CD4-positive, alpha-beta T cell (primary cell): ENCODE data around the gene GPC4. TPM values are rescaled to one million over a fixed set of nuclear protein-coding genes. Genes with fewer than 3 reads are reported as not detected.

Experiments used
- ATAC-seq: fragments of 200-7000 bp; cut with Tn5 transposase; one replicate; pipeline ENCODE4 v1.10.0; 2022; ENCODE audit warnings: mild to moderate bottlenecking; ENCODE audit not compliant: poor library complexity
- CTCF ChIA-PET: fragments of 350-600 bp; sonication (Branson Sonifier 250); formaldehyde crosslinking; loops from one replicate; lab custom pipeline; 2021; ENCODE audit warnings: antibody characterized with exemption, inconsistent platforms; lab: Charles Lee
- POLR2A ChIA-PET: fragments of 350-600 bp; sonication (Branson Sonifier 250); formaldehyde crosslinking; loops from one replicate; lab custom pipeline; 2021; ENCODE audit warnings: antibody characterized with exemption, inconsistent platforms; lab: Charles Lee
- DNase-seq, 14 experiments: peaks; one replicate each; pipeline ENCODE4 v3.0.0-alpha.2; 2013 to 2020; ENCODE audit warnings: mixed read lengths in 2 of 14
- H3K27ac ChIP-seq, 2 donors: one replicate each; pipeline versions ENCODE4 v1.5.1 to v1.7.0; 2013; ENCODE audit warnings: low read length in 2 of 2, low read depth in 1 of 2, mild to moderate bottlenecking in 1 of 2
- H3K27me3 ChIP-seq, 2 experiments: 1 replicate in 1 of 2; 2 replicates in 1 of 2; pipeline versions ENCODE4 v1.6.1 to v1.7.0; 2013; ENCODE audit warnings: low read length in 2 of 2, control low read depth in 1 of 2, mild to moderate bottlenecking in 1 of 2, moderate library complexity in 1 of 2; ENCODE audit not compliant: insufficient read depth in 2 of 2, control insufficient read depth in 1 of 2
- H3K36me3 ChIP-seq: one replicate; pipeline ENCODE4 v1.6.1; 2013; ENCODE audit warnings: low read length, control low read depth; ENCODE audit not compliant: insufficient read depth
- H3K4me1 ChIP-seq: one replicate; pipeline ENCODE4 v1.6.1; 2013; ENCODE audit warnings: low read length, control low read depth; ENCODE audit not compliant: insufficient read depth
- H3K4me3 ChIP-seq: one replicate; pipeline ENCODE4 v1.5.1; 2013; ENCODE audit warnings: mild to moderate bottlenecking, low read length, moderate library complexity
- H3K9me3 ChIP-seq, 2 experiments: 1 replicate in 1 of 2; 2 replicates in 1 of 2; pipeline versions ENCODE4 v1.6.1 to v1.7.0; 2013; ENCODE audit warnings: low read length in 2 of 2, mild to moderate bottlenecking in 2 of 2, control low read depth in 1 of 2, moderate library complexity in 1 of 2; ENCODE audit not compliant: control insufficient read depth in 1 of 2, insufficient read depth in 1 of 2
- H3K27ac Mint-ChIP-seq: one replicate; pipeline ENCODE4 v1.8.0; 2020; ENCODE audit warnings: mixed read lengths
- H3K27me3 Mint-ChIP-seq: one replicate; pipeline ENCODE4 v1.8.0; 2021; ENCODE audit warnings: mixed read lengths
- H3K36me3 Mint-ChIP-seq: one replicate; pipeline ENCODE4 v1.8.0; 2021; ENCODE audit warnings: low read depth, mixed read lengths
- H3K4me1 Mint-ChIP-seq: one replicate; pipeline ENCODE4 v1.8.0; 2021; ENCODE audit warnings: low read depth, mixed read lengths
- H3K4me3 Mint-ChIP-seq: one replicate; pipeline ENCODE4 v1.8.0; 2020; ENCODE audit warnings: mild to moderate bottlenecking, mixed read lengths
- H3K9me3 Mint-ChIP-seq: one replicate; pipeline ENCODE4 v1.8.0; 2020; ENCODE audit warnings: mixed read lengths
- intact Hi-C, 2 experiments: fragments of 100-400 bp; cut with DNase I in 1 of 2; cut with micrococcal nuclease in 1 of 2; formaldehyde crosslinking; loops; one replicate each; pipeline versions ENCODE4 v1.15.1 to v1.9.0; 2023 to 2025; cut with DNase I, micrococcal nuclease
- total RNA-seq, 174 experiments: library from RNA in 2 of 174; stranded (reverse) in 2 of 174; gene quantifications; one replicate each; pipeline ENCODE4 v1.2.3 and lab custom pipeline; 2021 to 2026
- TF ChIP-seq, protein P1 (sequence below): fragments of 200-600 bp; IDR thresholded peaks from one replicate; pipeline ENCODE4 v1.8.0; 2022; ENCODE audit warnings: antibody characterized with exemption, mild to moderate bottlenecking

The GPC4 gene
- total RNA-seq, 2 experiments from 2014 or later = not detected

DNA sequence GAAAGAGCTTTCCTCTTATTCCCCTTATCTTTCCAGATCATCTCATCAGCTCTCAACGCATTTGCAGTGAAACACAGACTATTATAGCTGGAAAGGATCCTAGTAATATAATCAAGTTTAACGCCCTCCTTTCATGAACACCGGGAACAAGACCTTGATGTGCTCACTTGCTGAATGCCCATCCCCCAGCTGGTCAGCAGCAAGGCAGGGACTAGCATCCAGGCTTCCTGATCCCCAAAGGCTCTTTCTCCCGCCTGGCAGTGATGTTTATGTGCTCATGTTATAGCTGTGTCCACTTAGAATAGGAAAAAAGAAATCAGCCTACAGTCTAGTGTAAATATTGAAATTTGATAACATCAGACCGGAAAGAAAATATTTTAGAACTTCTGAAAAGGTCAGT lies 24.6 kb downstream of the GPC4 start:
- ATAC-seq (no peak), DNase-seq (no peak)
- no peak overlapping the region for H3K4me3 Mint-ChIP-seq
- H3K27ac Mint-ChIP-seq = no peak overlapping the region
- no peaks in the 10 kb centered on the region for H3K9me3 ChIP-seq
- H3K4me1 Mint-ChIP-seq = no peaks in the 10 kb centered on the region
- no peaks in the 10 kb centered on the region for H3K9me3 Mint-ChIP-seq
- H3K27ac ChIP-seq = no peak overlapping the region
- no peaks in the 10 kb centered on the region for H3K27me3 ChIP-seq
- TF ChIP-seq, protein P1, sequence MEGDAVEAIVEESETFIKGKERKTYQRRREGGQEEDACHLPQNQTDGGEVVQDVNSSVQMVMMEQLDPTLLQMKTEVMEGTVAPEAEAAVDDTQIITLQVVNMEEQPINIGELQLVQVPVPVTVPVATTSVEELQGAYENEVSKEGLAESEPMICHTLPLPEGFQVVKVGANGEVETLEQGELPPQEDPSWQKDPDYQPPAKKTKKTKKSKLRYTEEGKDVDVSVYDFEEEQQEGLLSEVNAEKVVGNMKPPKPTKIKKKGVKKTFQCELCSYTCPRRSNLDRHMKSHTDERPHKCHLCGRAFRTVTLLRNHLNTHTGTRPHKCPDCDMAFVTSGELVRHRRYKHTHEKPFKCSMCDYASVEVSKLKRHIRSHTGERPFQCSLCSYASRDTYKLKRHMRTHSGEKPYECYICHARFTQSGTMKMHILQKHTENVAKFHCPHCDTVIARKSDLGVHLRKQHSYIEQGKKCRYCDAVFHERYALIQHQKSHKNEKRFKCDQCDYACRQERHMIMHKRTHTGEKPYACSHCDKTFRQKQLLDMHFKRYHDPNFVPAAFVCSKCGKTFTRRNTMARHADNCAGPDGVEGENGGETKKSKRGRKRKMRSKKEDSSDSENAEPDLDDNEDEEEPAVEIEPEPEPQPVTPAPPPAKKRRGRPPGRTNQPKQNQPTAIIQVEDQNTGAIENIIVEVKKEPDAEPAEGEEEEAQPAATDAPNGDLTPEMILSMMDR = no peak
- intact Hi-C loops = no loop called here
- no peaks in the 10 kb centered on the region for H3K36me3 Mint-ChIP-seq
- H3K4me1 ChIP-seq = no peaks in the 10 kb centered on the region
- POLR2A ChIA-PET = no interaction called here
- no peaks in the 10 kb centered on the region for H3K36me3 ChIP-seq
- no peak overlapping the region for H3K4me3 ChIP-seq
- CTCF ChIA-PET = no interaction called here
- H3K27me3 Mint-ChIP-seq = peaks cover 9% of the 10 kb centered on the region

DNA sequence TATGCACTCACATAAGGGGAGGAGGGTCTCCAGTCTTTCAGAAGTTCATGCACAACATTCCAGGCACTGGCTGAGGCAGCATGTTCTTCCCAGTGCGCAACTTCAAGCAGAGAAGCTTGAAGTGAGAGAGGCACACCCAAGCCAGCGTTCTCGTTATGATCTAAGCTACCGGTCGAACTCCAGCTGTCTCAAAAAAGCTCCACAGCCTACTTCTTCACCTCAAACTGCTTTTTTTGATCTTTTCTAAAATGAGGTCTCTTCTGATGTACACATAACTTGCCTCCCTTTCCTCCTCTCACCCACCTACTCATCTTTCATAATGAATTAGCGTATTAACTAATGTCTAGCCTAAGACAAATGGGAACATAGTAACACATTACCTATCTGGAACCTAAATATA lies 25.3 kb downstream of the GPC4 start:
- DNase-seq = no peak
- TF ChIP-seq, protein P1 = no peak
- H3K4me3 Mint-ChIP-seq = no peak overlapping the region
- H3K27me3 Mint-ChIP-seq = peaks cover 9% of the 10 kb centered on the region
- intact Hi-C loops = no loop called here
- Histone ChIP-seq H3K4me3 (no peak overlapping the region), H3K27ac (no peak overlapping the region), H3K4me1 (no peaks in the 10 kb centered on the region), H3K36me3 (no peaks in the 10 kb centered on the region), H3K27me3 (no peaks in the 10 kb centered on the region), H3K9me3 (no peaks in the 10 kb centered on the region)
- ATAC-seq = no peak
- no peak overlapping the region for H3K27ac Mint-ChIP-seq
- H3K36me3 Mint-ChIP-seq = no peaks in the 10 kb centered on the region
- ChIA-PET CTCF (no interaction called here), POLR2A (interaction anchor here (0.6 kb wide), 1 partner anchor 13 kb away, joined by 3 read pairs; no protein-coding TSS in a partner anchor)
- no peaks in the 10 kb centered on the region for H3K9me3 Mint-ChIP-seq
- no peaks in the 10 kb centered on the region for H3K4me1 Mint-ChIP-seq

DNA sequence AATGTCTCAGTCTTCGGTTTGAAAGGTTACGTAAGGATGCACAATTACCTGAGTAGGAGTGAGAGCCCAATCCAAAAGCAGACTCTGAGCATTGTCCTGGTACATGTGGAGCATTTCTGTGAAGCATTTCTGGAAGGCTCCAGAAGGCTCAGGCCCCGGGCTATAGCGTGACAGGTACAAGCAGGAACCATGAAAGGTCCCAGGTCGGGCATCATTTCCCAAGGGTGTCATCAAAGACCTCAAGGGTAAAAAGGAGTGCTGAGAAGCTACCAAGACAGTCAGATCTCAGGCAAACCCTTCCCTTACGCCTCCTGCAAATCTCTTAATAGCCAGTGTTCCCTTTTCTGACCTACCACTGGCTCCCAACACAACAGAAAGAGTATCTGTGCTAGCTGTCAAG lies 30.8 kb downstream of the GPC4 start:
- DNase-seq = no peak
- H3K4me1 Mint-ChIP-seq = no peaks in the 10 kb centered on the region
- Histone ChIP-seq H3K4me3 (no peak overlapping the region), H3K9me3 (no peaks in the 10 kb centered on the region), H3K36me3 (no peaks in the 10 kb centered on the region), H3K4me1 (no peaks in the 10 kb centered on the region), H3K27ac (no peak overlapping the region), H3K27me3 (no peaks in the 10 kb centered on the region)
- TF ChIP-seq, protein P1 = no peak
- H3K27me3 Mint-ChIP-seq = peaks cover 4% of the 10 kb centered on the region
- no peak overlapping the region for H3K27ac Mint-ChIP-seq
- intact Hi-C loops = no loop called here
- ChIA-PET POLR2A (no interaction called here), CTCF (no interaction called here)
- no peak for ATAC-seq
- H3K36me3 Mint-ChIP-seq = no peaks in the 10 kb centered on the region
- no peak overlapping the region for H3K4me3 Mint-ChIP-seq
- no peaks in the 10 kb centered on the region for H3K9me3 Mint-ChIP-seq
